Jurkat, Clone E6-1 (cell line): ENCODE data around the gene NSUN2.
A peak's percentile ranks its signal among the peaks of the same experiment; 100 is the strongest.
"Not testable (repeated sequence)": the region's sequence is repeated elsewhere in the genome, so short reads cannot be mapped to it uniquely, and the experiment has no call there.

Source experiments
- DNase-seq: peaks from one replicate; pipeline ENCODE4 v3.0.0-alpha.2; 2011; ENCODE audit warnings: low read depth, low spot score
- H3K4me3 ChIP-seq: 2 replicates; pipeline ENCODE4 v1.5.1; 2011; ENCODE audit warnings: mild to moderate bottlenecking, low read length, control low read depth, moderate library complexity

NSUN2 gene

DNA sequence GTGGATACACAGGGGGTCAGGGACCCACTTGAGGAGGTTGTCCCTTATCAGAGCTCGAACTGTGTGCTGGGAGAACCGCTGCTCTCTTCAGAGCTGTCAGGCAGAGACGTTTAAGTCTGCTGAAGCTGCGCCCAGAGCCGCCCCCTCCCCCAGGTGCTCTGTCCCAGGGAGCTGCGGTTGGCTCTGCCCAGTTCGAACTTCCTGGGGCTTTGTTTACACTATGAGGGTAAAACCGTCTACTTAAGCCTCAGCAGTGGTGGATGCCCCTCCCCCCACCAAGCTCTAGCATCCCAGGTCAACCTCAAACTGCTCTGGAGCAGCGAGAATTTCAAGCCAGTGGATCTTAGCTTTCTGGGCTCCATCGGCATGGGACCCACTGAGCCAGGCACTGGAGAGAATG is 16.3 kb upstream of the NSUN2 start:
- peak; percentile 76 for DNase-seq

DNA sequence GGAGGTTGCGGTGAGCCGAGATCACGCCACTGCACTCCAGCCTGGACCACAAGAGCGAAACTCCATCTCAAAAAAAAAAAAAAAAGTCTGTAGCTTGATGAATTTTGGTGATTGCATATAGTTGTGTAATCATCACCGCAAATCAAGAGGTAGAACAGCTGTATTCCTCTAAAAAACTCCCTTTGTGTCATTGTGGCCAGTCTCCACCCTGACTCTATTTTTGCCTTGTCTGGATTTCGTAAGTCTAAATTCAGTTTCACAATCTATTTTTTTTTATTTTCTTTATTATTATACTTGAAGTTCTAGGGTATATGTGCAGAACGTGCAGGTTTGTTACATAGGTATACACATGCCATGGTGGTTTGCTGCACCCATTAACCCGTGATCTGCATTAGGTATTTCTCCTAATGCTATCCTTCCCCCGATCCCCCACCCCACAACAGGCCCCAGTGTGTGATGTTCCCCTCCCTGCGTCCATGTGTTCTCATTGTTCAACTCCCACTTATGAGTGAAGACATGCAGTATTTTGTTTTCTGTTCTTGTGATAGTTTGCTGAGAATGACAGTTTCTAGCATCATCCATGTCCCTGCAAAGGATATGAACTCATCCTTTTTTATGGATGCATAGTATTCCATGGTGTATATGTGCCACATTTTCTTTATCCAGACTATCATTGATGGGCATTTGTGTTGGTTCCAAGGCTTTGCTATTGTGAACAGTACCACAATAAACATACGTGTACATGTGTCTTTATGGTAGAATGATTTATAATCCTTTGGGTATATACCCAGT is 12.9 kb upstream of the NSUN2 start:
- not testable (repeated sequence) for DNase-seq, H3K4me3 ChIP-seq

More for the DNA sequence above, 16.3 kb upstream of the NSUN2 start:
- H3K4me3 ChIP-seq = peak overlapping the region; percentile 24

- no peak overlapping the region for H3K4me3 ChIP-seq
- no peak for DNase-seq
These were observed 12.0 kb upstream of the NSUN2 start for GRCh38 chr5:6644794-6645241.

DNA sequence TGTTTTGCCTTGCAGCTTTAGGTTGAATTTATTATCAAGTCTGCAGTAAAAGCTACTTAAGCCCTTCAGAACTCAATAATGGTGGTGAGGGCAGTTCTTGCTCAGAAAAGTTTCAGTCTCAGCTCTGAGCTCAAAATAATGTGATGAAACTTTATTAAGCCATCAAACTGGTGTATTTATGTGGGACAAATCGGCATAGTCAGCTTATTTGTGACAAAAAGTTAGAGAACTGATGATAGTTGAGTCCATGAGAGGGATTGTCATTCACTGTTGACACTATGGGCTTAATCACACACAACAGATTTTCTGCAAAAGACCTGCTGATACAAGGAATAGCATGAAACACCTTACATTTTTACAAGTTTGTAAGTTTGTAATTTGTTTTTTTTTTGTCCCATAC is 9.8 kb upstream of the NSUN2 start:
- no peak overlapping the region for H3K4me3 ChIP-seq
- no peak for DNase-seq

GRCh38 chr5:6638236-6638635 is 5.4 kb upstream of the NSUN2 start:
- no peak for DNase-seq
- H3K4me3 ChIP-seq = no peak overlapping the region

- DNase-seq = no peak
- H3K4me3 ChIP-seq = no peak overlapping the region
These were observed 4.7 kb upstream of the NSUN2 start for GRCh38 chr5:6637590-6637989.

DNA sequence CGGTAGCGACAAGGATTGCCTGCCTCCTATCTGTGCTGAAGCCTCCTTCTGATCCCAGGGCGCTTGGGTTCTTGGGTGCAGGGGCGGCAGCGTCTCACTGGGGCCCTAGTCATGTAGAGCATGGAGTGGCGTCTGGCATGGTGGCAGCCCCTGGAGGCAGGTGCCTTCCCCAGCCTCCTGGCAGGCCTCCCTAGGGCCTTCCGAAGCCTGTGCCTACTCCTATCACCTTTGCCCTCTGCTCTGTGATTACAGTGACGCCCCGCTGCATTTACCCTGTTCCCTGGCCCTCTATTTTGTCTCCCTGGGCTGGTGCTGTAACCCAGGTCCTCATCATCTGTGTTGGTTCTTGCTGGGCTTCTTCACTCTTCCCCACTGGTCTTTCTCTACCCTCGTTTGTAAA is 4.2 kb upstream of the NSUN2 start:
- no peak for DNase-seq

DNA sequence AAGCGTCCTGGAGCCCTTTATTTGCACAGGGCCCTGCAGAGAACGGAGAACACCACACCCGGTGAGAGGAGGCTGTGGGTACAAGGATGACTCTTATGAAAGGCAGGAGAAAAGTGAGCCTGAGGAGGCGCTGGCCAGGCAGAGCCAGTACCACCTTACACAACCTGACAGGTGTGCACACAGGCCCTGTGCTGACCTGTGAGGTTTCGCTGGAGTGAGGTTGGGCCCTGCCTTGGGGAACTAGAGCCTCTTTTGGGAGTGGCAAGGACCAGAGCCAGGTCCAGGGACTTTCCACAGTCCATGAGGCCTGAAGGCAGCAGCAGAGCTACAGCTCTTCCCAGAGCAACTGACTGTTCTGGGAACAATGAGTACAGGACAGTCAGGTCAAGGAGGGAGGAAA is 3.4 kb upstream of the NSUN2 start:
- H3K4me3 ChIP-seq = no peak overlapping the region
- DNase-seq = no peak

More for the DNA sequence above, 4.2 kb upstream of the NSUN2 start:
- no peak overlapping the region for H3K4me3 ChIP-seq

DNA sequence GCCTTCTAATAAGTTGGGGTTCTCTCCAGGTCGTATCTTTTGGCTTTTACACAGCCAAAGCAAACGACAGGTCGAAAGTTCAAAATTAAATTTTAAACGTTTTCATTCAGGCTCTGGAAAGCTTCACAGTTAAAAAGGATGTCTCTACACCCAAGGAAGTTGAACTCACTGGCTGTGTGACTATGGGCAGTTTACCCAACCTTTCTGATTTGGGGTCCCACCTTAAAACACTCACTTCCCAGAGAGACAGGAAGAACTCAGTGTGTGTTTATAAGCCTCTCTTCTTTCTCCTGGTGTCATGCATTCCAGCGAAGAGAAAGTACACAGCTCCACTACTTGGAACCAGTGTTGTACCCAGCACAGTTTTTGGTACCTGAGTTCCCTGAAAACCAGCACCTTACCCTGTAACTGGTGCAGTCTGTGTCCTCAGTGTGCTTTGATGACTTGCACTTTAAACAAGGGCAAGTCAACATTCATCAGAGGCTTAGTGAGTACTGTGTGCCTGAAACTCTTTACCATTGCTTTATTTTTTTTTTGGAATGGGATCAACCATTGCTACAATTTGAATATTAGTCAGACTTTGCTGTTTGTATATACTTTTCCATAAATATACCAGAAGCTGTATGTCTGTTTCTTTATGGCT is 2.1 kb upstream of the NSUN2 start:
- no peak for DNase-seq
- H3K4me3 ChIP-seq = no peak overlapping the region

DNA sequence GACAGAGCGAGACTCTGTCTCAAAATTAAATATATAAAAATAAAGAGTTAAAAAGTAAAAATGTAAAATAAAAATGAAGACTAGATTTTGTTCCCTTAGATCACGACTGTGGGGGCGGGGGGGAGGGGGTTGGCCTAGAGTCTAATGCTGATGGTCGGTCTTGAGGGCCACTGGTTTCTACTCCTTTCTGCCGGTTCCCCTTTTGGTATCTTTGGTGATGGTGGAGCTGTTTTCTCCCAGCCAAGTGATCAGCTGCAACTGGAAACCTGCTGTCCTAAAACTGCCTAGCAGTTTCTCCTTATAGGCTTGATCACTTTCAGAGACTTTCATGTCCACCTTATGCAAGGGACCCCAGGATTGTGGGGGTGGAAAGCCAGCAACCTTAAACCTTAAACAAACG is 1.5 kb upstream of the NSUN2 start:
- H3K4me3 ChIP-seq = peak overlapping the region; percentile 97
- no peak for DNase-seq

GRCh38 chr5:6633469-6634245 is 813 bp upstream of the NSUN2 start:
- DNase-seq = no peak
- peak overlapping the region; percentile 97 for H3K4me3 ChIP-seq

GRCh38 chr5:6632324-6632887 is 438 bp downstream of the NSUN2 start:
- DNase-seq = no peak
- peak overlapping the region; percentile 97 for H3K4me3 ChIP-seq

DNA sequence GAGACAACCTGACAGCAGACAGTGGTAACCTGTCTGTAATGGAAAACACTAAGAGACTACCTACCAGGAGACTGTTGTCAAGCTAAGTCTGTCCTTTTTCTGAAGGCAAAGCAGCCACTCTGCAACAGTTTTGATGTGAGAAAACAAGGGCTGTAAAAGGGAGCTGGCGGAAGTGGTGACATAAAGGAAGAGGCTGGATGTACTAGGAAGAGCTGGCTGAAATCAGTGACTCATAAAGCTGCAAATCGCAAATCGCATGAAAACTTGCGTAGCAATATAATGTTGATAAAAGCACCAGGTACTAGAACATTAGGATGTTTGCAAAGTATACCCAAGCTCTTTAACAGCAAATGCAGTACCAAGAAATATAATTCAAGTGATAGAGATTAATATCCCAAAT is 1.4 kb downstream of the NSUN2 start:
- no peak for DNase-seq
- H3K4me3 ChIP-seq = peak overlapping the region; percentile 97

DNA sequence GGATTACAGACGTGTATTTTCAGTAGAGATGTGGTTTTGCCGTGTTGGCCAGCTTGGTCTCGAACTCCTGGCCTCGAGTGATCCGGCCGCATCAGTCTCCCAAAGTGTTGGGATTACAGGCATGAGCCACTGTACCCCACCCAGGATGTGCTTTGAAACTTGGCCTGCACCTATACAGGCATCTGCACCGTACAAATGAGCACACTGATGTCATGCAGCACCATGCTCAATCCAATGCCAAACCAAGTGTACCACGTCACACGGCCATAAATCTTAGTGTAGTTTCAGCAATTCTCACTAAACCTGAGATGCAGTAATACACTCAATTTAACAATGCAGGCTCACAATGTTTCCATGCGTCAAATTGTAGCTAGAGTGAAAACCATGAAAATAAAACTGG is 6.3 kb downstream of the NSUN2 start:
- no peak overlapping the region for H3K4me3 ChIP-seq
- no peak for DNase-seq

GRCh38 chr5:6623941-6624340 is 8.9 kb downstream of the NSUN2 start:
- H3K4me3 ChIP-seq = no peak overlapping the region
- no peak for DNase-seq

- DNase-seq = no peak
- no peak overlapping the region for H3K4me3 ChIP-seq
These were observed 9.6 kb downstream of the NSUN2 start for GRCh38 chr5:6623228-6623627.

GRCh38 chr5:6616632-6617031 is 16.2 kb downstream of the NSUN2 start:
- no peak for DNase-seq
- no peak overlapping the region for H3K4me3 ChIP-seq

DNA sequence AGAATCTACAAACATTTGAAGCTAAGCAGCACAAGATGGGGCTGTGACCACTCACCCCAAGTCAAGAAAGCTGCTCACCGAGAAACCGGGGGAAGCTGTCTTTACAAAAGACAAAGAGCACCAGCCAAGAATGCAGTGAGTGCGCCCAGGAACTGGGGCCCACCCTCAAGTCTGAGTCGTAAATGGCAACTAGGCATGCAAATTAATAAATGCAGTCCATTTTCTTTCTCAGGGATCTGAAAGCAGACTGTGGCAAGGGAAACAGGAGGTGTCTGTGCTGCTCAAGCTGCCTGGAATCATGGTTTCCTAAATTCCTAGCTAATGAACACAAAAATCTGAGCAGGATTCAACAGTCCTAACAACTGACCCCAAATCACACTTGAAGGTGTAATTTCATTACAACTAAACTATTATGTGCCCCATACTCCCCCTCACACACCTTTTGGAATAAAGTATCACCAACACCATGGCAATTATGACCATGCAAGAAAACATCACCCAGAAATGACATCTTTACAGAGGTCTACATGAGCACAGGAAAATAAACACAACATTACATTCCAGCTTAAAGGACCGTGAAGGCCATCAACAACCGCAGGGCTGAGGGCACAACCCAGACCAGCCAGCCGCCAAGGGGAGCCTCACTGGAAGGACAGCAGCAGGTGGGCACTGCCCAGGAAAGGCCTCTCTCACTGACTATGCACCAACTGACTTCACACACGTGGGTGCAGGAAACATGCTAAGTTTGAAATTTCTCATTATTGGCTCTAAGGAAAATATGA is 17.6 kb downstream of the NSUN2 start:
- no peak overlapping the region for H3K4me3 ChIP-seq
- no peak for DNase-seq
